Bronchial epithelial cell (primary cell): ENCODE measurements around the gene SEMA7A. TPM values are rescaled to one million over a fixed set of nuclear protein-coding genes. Genes with fewer than 3 reads are reported as not detected.

Source experiments
- DNase-seq: peaks from one replicate; pipeline ENCODE4 v3.0.0-alpha.2; 2010; ENCODE audit warnings: low read depth
- FAIRE-seq: peaks from 2 replicates; lab custom pipeline; 2011; peaks lifted over from hg19 to GRCh38; lab: Jason Lieb, UNC
- H3K27me3 ChIP-seq: 2 replicates; pipeline ENCODE4 v1.5.1; 2011; ENCODE audit warnings: low read length; ENCODE audit not compliant: control insufficient read depth, insufficient read depth
- H3K36me3 ChIP-seq: 2 replicates; pipeline ENCODE4 v1.5.1; 2011; ENCODE audit warnings: low read length; ENCODE audit not compliant: control insufficient read depth, insufficient read depth
- H3K4me3 ChIP-seq: 2 replicates; pipeline ENCODE4 v1.5.1; 2011; ENCODE audit warnings: mild to moderate bottlenecking, low read depth, low read length, control low read depth
- total RNA-seq: library from RNA; depleted of rRNA; stranded (reverse); fragments of >200 nt; gene quantifications from 2 replicates; pipeline ENCODE4 v1.2.1, GENCODE V29; 2014
- TF ChIP-seq, protein P1 (sequence below): IDR thresholded peaks from 2 replicates; pipeline ENCODE4 v1.5.1; 2011; ENCODE audit warnings: mild to moderate bottlenecking, moderate library complexity, low read length, control low read depth, inconsistent platforms; ENCODE audit not compliant: insufficient read depth, severe bottlenecking

SEMA7A gene
- total RNA-seq, 1 donor from 2014 or later = 5.3 TPM

DNA sequence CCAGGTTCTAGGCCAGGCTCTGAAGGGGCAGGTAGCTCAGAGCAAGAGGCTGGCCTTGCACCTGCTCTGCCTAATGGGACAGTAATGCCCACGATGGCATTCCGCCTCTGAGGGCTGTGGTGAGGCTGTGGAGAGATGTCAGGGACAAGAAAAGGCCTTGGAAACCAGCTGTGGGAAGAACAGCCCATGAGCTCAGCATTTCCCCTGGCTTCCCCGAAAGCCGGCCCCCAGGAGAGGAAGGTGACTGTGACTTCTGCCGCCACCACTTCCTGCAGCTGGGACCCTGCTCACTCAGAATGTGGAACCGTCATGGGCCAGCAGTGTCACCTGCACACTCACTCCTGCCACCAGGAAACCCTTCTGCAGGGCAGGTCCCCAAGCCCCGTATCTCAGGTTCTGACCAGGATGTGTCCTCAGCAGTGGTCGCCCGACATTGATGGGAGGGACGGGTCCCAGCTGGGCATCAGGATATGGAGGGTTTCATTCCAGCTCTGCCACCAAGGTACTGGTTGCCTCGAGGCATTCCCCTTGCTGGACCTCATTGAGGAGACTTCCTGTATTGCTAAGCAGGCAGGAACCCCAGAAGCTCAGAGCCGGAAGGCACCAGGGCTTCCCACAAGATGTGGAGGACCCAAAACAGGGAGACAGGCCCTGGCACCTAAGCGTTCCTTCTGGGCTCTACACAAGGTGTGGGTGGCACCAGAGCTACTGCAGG lies 30.7 kb downstream of the SEMA7A start:
- Histone ChIP-seq H3K36me3 (no peaks in the 10 kb centered on the region), H3K27me3 (no peaks in the 10 kb centered on the region), H3K4me3 (no peak overlapping the region)
- DNase-seq = no peak
- TF ChIP-seq, protein P1, sequence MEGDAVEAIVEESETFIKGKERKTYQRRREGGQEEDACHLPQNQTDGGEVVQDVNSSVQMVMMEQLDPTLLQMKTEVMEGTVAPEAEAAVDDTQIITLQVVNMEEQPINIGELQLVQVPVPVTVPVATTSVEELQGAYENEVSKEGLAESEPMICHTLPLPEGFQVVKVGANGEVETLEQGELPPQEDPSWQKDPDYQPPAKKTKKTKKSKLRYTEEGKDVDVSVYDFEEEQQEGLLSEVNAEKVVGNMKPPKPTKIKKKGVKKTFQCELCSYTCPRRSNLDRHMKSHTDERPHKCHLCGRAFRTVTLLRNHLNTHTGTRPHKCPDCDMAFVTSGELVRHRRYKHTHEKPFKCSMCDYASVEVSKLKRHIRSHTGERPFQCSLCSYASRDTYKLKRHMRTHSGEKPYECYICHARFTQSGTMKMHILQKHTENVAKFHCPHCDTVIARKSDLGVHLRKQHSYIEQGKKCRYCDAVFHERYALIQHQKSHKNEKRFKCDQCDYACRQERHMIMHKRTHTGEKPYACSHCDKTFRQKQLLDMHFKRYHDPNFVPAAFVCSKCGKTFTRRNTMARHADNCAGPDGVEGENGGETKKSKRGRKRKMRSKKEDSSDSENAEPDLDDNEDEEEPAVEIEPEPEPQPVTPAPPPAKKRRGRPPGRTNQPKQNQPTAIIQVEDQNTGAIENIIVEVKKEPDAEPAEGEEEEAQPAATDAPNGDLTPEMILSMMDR = no peak
- FAIRE-seq = no peak

DNA sequence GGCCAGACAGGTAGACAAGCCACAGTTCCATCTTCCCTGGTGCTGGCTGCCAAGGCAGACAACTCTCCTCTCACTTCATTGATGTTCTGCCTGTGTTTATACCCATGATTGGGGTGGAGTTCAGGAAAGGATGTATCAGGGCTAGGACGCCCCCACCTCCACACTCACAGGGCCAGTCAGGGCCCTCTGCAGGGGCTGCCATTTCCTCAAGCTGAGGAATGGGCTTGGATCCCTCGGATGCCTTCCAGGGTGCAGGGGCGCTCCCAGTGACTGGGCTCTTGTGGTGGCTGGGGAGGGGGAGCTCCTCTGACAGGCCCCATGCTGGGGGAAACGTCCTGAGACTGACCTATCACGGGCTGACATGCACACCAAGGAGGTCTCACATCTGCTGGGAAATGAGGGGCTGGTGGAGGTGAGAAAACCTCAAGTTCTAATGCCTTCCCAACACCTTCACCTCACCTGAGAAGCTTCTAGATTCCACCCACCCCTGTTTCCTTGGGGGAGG lies 31.4 kb downstream of the SEMA7A start:
- no peaks in the 10 kb centered on the region for H3K27me3 ChIP-seq
- H3K36me3 ChIP-seq = no peaks in the 10 kb centered on the region
- H3K4me3 ChIP-seq = no peak overlapping the region
- DNase-seq = no peak
- TF ChIP-seq, protein P1 = no peak
- no peak for FAIRE-seq

DNA sequence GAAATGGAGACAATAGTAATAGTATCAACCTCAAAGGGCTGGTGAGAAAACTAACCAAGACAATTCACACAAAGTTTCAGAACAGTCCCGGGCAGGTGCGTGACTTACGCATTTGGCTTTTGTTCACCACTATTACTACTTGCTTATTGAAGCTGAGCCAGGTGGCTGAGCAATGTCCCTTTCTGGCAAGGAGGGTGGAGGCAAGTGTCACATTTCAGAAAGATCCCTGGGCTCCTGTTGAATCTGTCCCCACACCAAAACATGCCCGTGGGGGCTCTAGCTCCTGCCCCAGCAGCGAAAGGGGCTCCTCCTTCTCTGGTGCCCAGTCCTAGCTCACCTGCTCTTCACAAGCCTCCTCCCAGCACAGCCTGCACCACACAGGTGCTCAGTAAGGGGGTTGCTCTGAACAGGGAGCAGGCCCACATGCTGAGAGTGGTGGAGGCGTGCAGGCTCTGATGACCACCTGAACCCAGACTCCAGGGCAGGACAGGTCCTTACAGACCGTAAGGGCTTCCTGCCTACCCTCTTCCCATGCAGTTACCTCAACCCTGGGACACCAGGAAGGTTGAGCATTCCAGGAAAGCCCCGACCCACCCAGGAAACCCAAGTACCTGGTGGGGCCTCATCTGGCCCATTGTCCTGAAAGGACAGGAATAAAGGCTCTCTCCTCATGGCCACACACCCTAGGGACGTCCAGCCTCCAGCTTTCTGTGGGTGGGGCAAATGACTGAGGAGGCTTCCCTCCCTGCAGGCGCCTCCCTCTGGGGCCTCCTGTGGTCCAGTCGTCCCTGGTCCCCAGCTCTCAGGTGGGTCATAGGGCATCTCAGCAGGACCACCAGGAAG lies 32.6 kb downstream of the SEMA7A start:
- DNase-seq (peak; percentile 74), FAIRE-seq (no peak)
- Histone ChIP-seq H3K27me3 (no peaks in the 10 kb centered on the region), H3K36me3 (no peaks in the 10 kb centered on the region), H3K4me3 (no peak overlapping the region)
- TF ChIP-seq, protein P1 = no peak

DNA sequence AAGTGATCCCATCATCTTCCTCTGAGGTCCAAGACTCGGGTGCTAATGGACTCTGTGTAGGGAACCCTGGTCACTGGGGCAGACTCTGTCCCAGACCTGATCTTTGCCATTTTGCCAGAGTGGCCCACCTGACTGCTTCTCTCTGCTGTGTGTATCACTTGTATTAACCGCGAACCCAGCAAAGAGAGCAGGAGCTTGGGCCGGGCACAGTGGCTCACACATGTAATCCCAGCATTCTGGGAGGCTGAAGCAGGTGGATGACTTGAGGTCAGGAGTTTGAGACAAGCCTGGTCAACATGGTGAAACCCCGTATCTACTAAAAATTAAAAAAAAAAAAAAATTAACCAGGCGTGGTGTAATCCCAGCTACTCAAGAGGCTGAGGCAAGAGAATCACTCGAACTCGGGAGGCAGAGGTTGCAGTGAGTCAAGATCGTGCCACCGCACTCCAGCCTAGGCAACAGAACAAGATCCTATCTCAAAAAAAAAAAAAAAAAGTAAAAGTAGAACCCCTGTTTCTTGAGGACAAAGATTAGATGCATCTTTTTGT lies 33.4 kb downstream of the SEMA7A start:
- TF ChIP-seq, protein P1 = no peak

DNA sequence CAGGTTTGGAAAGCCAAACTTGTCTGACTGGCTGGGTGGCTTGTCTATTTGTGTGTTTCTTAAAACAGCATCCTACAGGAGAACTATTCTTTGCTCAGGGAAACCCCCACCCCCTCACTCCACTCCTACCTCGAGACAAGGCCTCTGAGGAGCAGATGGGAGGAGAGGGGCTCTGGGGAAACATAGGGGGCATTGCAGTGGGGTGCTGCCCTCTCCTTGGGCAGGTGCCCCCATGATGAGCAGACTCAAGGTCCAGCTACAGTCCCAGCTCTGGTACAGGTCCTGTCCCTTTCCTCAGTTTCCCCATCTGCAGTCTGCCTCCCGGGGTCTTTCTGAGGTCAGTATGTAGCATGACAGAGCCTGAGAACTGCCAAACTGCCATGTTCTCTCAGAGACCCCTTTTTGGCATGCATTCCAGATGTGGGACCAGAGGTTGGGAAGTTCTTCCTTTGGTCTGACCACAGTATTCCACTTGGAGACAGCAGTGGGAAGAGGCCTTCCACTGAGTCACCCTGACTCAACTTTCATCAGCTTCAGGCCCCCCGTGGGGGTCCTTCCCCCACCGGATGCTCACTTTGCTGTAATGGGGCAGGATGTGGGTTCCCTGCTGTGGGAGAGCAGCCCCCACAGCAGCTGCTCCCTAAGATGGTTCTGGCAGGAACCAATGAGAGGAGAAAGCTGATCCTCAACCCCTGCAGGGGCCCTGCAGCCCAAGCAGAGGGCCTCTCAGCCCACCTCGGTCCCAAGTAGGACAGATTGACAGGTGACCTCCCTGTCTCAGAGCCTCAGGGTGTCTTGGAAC lies 34.0 kb downstream of the SEMA7A start:
- TF ChIP-seq, protein P1 = no peak
- Histone ChIP-seq H3K27me3 (no peaks in the 10 kb centered on the region), H3K36me3 (no peaks in the 10 kb centered on the region), H3K4me3 (no peak overlapping the region)
- DNase-seq = peak; percentile 60
- no peak for FAIRE-seq

More for the DNA sequence above, 33.4 kb downstream of the SEMA7A start:
- DNase-seq = peak; percentile 59
- no peak overlapping the region for H3K4me3 ChIP-seq
- H3K36me3 ChIP-seq = no peaks in the 10 kb centered on the region
- no peaks in the 10 kb centered on the region for H3K27me3 ChIP-seq
- FAIRE-seq = no peak
